A549 (cell line): Measurements from ENCODE around the gene FGD2. TPM values are rescaled to one million over a fixed set of nuclear protein-coding genes. Genes with fewer than 3 reads are reported as not detected.

ENCODE experiments used
- ATAC-seq, 2 experiments: fragments of 200-7000 bp in 1 of 2; fragments of >200 bp in 1 of 2; cut with Nextera tagmentation in 1 of 2; cut with Tn5 transposase in 1 of 2; 3 replicates each; pipeline versions ENCODE4 v1.8.0 to v1.9.1; 2018 to 2020; ENCODE audit warnings: mild to moderate bottlenecking in 1 of 2, moderate library complexity in 1 of 2
- CTCF ChIA-PET: fragments of 300-600 bp; sonication (Branson Sonifier 250); formaldehyde crosslinking; extraction: SDS; loops from one replicate; lab custom pipeline; 2021; ENCODE audit warnings: antibody characterized with exemption, inconsistent platforms; lab: Yijun Ruan, JAX
- POLR2A ChIA-PET: fragments of 350-600 bp; formaldehyde crosslinking; extraction: SDS; loops from one replicate; lab custom pipeline; 2021; ENCODE audit warnings: antibody characterized with exemption, inconsistent platforms; lab: Yijun Ruan, JAX
- DNase-seq, 2 experiments: peaks; one replicate each; pipeline versions ENCODE4 v3.0.0 to v3.0.0-alpha.2; 2011 to 2016; ENCODE audit warnings: low read depth in 1 of 2, low spot score in 1 of 2
- FAIRE-seq: peaks from 2 replicates; lab custom pipeline; 2011; peaks lifted over from hg19 to GRCh38; lab: Jason Lieb, UNC
- H3K27ac ChIP-seq, 2 experiments: fragments of >200 bp; sonication (Bioruptor Twin); formaldehyde crosslinking; 3 replicates each; pipeline ENCODE4 v1.5.1; 2016 to 2017
- H3K4me1 ChIP-seq: fragments of >200 bp; sonication (Bioruptor Twin); formaldehyde crosslinking; 3 replicates; pipeline ENCODE4 v1.6.1; 2016
- H3K4me2 ChIP-seq: fragments of >200 bp; sonication (Bioruptor Twin); formaldehyde crosslinking; 3 replicates; pipeline ENCODE4 v1.6.1; 2016
- H3K4me3 ChIP-seq: fragments of >200 bp; sonication (Bioruptor Twin); formaldehyde crosslinking; 3 replicates; pipeline ENCODE4 v1.5.1; 2016
- H3K9me3 ChIP-seq: fragments of >200 bp; sonication (Bioruptor Twin); formaldehyde crosslinking; 3 replicates; pipeline ENCODE4 v1.6.1; 2016
- BCL3 ChIP-seq: fragments of >200 bp; sonication (Bioruptor Twin); formaldehyde crosslinking; IDR thresholded peaks from 3 replicates; pipeline ENCODE4 v1.6.1; 2016
- BHLHE40 ChIP-seq: IDR thresholded peaks from 2 replicates; pipeline ENCODE4 v1.6.1; 2012; ENCODE audit warnings: low read depth, low read length, inconsistent platforms
- CBX8 ChIP-seq: fragments of 200-600 bp; sonication (generic); IDR thresholded peaks from 2 replicates; pipeline ENCODE4 v1.6.1; 2016
- CHD2 ChIP-seq: fragments of 150-350 bp; IDR thresholded peaks from 2 replicates; pipeline ENCODE4 v1.6.1; 2014; ENCODE audit warnings: low read length; ENCODE audit not compliant: partially characterized antibody
- CHD4 ChIP-seq: fragments of 200-600 bp; sonication (generic); IDR thresholded peaks from 2 replicates; pipeline ENCODE4 v1.6.1; 2016; ENCODE audit warnings: antibody characterized with exemption, mild to moderate bottlenecking, borderline replicate concordance
- CTCF ChIP-seq: fragments of >200 bp; sonication (Bioruptor Twin); formaldehyde crosslinking; IDR thresholded peaks from 3 replicates; pipeline ENCODE4 v1.5.1; 2016
- EHF ChIP-seq: fragments of 250-450 bp; sonication (Bioruptor Pico); IDR thresholded peaks from 2 replicates; pipeline ENCODE4 v1.5.0; 2020; ENCODE audit warnings: mild to moderate bottlenecking
- EHMT2 ChIP-seq: fragments of 200-600 bp; sonication (generic); IDR thresholded peaks from 2 replicates; pipeline ENCODE4 v1.6.1; 2016; ENCODE audit warnings: antibody characterized with exemption, low read depth, mild to moderate bottlenecking, moderate library complexity
- ESRRA ChIP-seq: fragments of 150-350 bp; IDR thresholded peaks from 2 replicates; pipeline ENCODE4 v1.6.1; 2014; ENCODE audit warnings: mild to moderate bottlenecking, low read length, borderline replicate concordance
- FOXS1 ChIP-seq: fragments of 250-450 bp; sonication (Bioruptor Pico); IDR thresholded peaks from 2 replicates; pipeline ENCODE4 v1.5.0; 2020; ENCODE audit warnings: mild to moderate bottlenecking, moderate library complexity
- HOXA7 ChIP-seq: fragments of 250-450 bp; sonication (Bioruptor Pico); IDR thresholded peaks from 2 replicates; pipeline ENCODE4 v1.5.0; 2020; ENCODE audit warnings: mild to moderate bottlenecking, moderate library complexity
- JUN ChIP-seq, 2 experiments: fragments of >200 bp; sonication (Bioruptor Twin); formaldehyde crosslinking; IDR thresholded peaks; 2 replicates in 1 of 2; 3 replicates in 1 of 2; pipeline ENCODE4 v1.6.1; 2016 to 2017
- KDM1A ChIP-seq: fragments of 200-600 bp; sonication (generic); IDR thresholded peaks from 2 replicates; pipeline ENCODE4 v1.6.1; 2016; ENCODE audit warnings: low read depth, mild to moderate bottlenecking
- NFE2L2 ChIP-seq: fragments of 150-350 bp; conservative IDR thresholded peaks from 2 replicates; pipeline ENCODE4 v1.6.1; 2014; ENCODE audit warnings: low read length
- NPAS2 ChIP-seq: fragments of 250-450 bp; sonication (Bioruptor Pico); IDR thresholded peaks from 2 replicates; pipeline ENCODE4 v1.8.0; 2022; ENCODE audit warnings: mild to moderate bottlenecking, moderate library complexity, borderline replicate concordance
- PBX3 ChIP-seq: IDR thresholded peaks from 2 replicates; pipeline ENCODE4 v1.6.1; 2012
- PHF8 ChIP-seq: fragments of 200-600 bp; sonication (generic); IDR thresholded peaks from 2 replicates; pipeline ENCODE4 v1.6.1; 2016; ENCODE audit warnings: low read depth, mild to moderate bottlenecking, antibody characterized with exemption, moderate library complexity, borderline replicate concordance
- POLR2AphosphoS2 ChIP-seq: conservative IDR thresholded peaks from 2 replicates; pipeline ENCODE4 v1.6.1; 2012; ENCODE audit warnings: low read length, improper control_type of control experiment, inconsistent platforms
- RFX5 ChIP-seq: fragments of 450-650 bp; IDR thresholded peaks from 2 replicates; pipeline ENCODE4 v1.7.1; 2014; ENCODE audit warnings: antibody characterized with exemption, mild to moderate bottlenecking, moderate library complexity
- SMC3 ChIP-seq: fragments of >200 bp; sonication (Bioruptor Twin); formaldehyde crosslinking; IDR thresholded peaks from 3 replicates; pipeline ENCODE4 v1.6.1; 2018; ENCODE audit warnings: inconsistent platforms
- USF2 ChIP-seq: fragments of 450-650 bp; IDR thresholded peaks from 2 replicates; pipeline ENCODE4 v1.6.1; 2014; ENCODE audit warnings: antibody characterized with exemption
- ZNF302 ChIP-seq: fragments of 250-450 bp; sonication (Bioruptor Pico); IDR thresholded peaks from 2 replicates; pipeline ENCODE4 v1.9.0; 2021; ENCODE audit warnings: inconsistent platforms, mild to moderate bottlenecking, moderate library complexity
- WGBS: methylation state at CpG from one replicate; pipeline ENCODE4 v1.1.6; 2017; ENCODE audit errors: missing lambda C conversion rate; 5-methylcytosine and 5-hydroxymethylcytosine counted together
- polyA plus RNA-seq, 4 experiments: library from polyadenylated mRNA; depleted of rRNA in 3 of 4; stranded (reverse); fragments of >200 nt; fragmentation: RNase III in 1 of 4; extraction: RNeasy Plus Mini Kit Qiagen cat#74134 plus additional on column Dnase treatment in 1 of 4; gene quantifications; 2 replicates in 3 of 4; 3 replicates in 1 of 4; pipeline ENCODE4 v1.2.3, GENCODE V29; 2011 to 2017
- TF ChIP-seq, protein P1 (sequence below): IDR thresholded peaks from 2 replicates; pipeline ENCODE4 v1.6.1; 2012; ENCODE audit warnings: low read depth, borderline replicate concordance
- TF ChIP-seq, protein P2 (sequence below): fragments of >200 bp; sonication (Bioruptor Twin); formaldehyde crosslinking; IDR thresholded peaks from 2 replicates; pipeline ENCODE4 v1.6.1; 2016

The FGD2 gene
- polyA plus RNA-seq, 2 of the 4 experiments (the other 2 are of a cell fraction), result not detected

DNA sequence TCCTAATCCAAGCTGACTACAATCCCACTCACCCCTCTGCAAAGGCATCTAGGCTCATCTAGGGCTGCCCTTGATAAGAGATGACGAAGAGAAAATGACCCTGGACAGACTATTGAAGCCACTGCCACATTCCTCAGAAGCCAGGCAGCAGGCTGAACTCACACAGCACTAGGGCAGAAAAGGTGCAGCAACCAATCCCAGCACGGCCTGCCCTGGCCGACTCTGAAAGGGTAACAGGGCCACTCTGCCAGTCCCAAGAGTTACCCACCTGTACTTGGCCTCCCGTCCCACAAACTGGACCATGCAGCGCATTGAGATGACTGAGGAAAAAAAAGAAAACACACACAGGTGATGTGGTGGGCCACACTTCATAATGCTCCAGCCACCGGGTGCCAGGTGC is 28.5 kb upstream of the FGD2 start:
- H3K4me1 ChIP-seq, result no peaks in the 10 kb centered on the region
- no peak overlapping the region for H3K4me3 ChIP-seq
- DNase-seq (no peak), ATAC-seq (no peak), FAIRE-seq (no peak)
- WGBS, result 80% methylated on average over 5 of the region's 6 CpGs
- POLR2A ChIA-PET, result interaction anchor here (1.6 kb wide), 1 partner anchor 9 kb away, joined by 5 read pairs; the partner anchor contains the start of gene MTCH1
- no peak overlapping the region for H3K27ac ChIP-seq
- TF ChIP-seq, protein P1, sequence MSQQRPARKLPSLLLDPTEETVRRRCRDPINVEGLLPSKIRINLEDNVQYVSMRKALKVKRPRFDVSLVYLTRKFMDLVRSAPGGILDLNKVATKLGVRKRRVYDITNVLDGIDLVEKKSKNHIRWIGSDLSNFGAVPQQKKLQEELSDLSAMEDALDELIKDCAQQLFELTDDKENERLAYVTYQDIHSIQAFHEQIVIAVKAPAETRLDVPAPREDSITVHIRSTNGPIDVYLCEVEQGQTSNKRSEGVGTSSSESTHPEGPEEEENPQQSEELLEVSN, result no peak
- no peak for TF ChIP-seq PBX3
- no peak for TF ChIP-seq ZNF302 (CRISPR knock-in tag)
- TF ChIP-seq CHD2, result no peak
- no peak for TF ChIP-seq JUN (IDR thresholded peaks at IDR 0.05)
- TF ChIP-seq, protein P2, sequence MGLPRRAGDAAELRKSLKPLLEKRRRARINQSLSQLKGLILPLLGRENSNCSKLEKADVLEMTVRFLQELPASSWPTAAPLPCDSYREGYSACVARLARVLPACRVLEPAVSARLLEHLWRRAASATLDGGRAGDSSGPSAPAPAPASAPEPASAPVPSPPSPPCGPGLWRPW, result no peak
- TF ChIP-seq NPAS2, result no peak
- no peak for TF ChIP-seq NFE2L2
- no peak for TF ChIP-seq ESRRA
- no peak for TF ChIP-seq PHF8
- CTCF ChIA-PET, result interaction anchor here (0.8 to 3.7 kb wide), 7 partner anchors 11 to 211 kb away, joined by 3 to 16 read pairs (median 4); partner anchors contain the start of gene C6orf89
- no peaks in the 10 kb centered on the region for H3K9me3 ChIP-seq
- H3K4me2 ChIP-seq, result no peak overlapping the region

GRCh38 chr6:36977470-36977941 is 27.9 kb upstream of the FGD2 start:
- ATAC-seq (peak in 1 of 2 experiments; percentile 72; a peak in 3 of 6 replicates), FAIRE-seq (no peak), DNase-seq (peak in 1 of 2 experiments; percentile 41)
- CTCF ChIA-PET, result interaction anchor here (0.7 to 3.7 kb wide), 9 partner anchors 8 to 212 kb away, joined by 3 to 16 read pairs (median 3); partner anchors contain the start of gene C6orf89
- no peaks in the 10 kb centered on the region for H3K9me3 ChIP-seq
- no peak overlapping the region for H3K4me3 ChIP-seq
- peak; percentile 42 for TF ChIP-seq CTCF
- no peak for TF ChIP-seq USF2
- no peak for TF ChIP-seq PHF8
- POLR2A ChIA-PET, result interaction anchor here (1.6 kb wide), 1 partner anchor 8 kb away, joined by 5 read pairs; the partner anchor contains the start of gene MTCH1
- no peaks in the 10 kb centered on the region for H3K4me1 ChIP-seq
- 87% methylated on average over 4 of the region's 16 CpGs for WGBS
- H3K4me2 ChIP-seq, result no peak overlapping the region
- no peak overlapping the region for H3K27ac ChIP-seq

DNA sequence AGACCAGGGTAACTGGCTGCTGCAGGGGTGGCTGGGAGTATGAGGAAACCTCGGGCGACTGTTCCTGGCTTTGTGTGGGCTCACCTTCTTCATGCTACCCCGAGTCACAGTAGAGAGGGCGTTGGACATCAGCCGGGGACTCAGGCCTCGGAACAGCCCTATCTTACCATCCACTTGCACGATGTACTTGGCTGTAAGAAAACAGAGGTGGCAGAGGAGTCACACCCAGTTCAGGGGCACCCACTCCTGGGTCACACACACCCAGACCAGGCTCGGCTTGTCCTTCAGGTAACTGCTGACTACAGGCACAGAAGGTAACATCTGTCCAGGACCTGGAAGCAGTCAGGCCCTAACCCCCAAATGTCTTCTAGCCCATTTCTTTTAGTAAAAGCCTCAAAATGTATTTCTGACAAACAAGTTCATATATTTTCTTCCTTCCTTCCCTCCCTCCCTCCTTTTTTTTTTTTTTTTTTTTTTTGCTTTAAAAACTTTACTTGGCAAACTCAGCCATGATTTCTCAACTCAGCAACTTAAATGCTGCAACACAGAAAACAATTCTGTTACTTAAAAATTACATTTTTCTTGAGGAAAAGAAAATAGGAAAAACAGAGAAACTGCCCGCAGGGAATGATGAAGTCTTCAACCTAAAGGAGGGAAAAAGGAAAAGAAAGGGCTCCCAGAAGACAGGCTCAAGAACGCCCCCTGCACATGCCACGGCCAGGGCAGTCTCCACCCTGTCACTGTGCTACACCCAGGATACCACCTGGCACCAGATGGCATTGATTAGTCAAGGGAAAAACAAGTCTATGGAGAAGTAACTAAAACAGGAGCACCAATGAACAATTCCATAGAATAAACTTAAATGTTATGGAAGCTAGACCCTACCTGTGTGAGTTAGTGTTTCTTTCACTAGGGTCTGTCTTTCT is 26.8 kb upstream of the FGD2 start:
- Histone ChIP-seq H3K4me1 (peaks cover 7% of the 10 kb centered on the region; the same call in 2 of the 3 replicates), H3K27ac (no peak overlapping the region), H3K4me3 (no peak overlapping the region), H3K9me3 (no peaks in the 10 kb centered on the region), H3K4me2 (no peak overlapping the region)
- 88% methylated on average over 9 of the region's 11 CpGs for WGBS
- FAIRE-seq (no peak), DNase-seq (no peak), ATAC-seq (no peak)
- ChIA-PET POLR2A (no interaction called here), CTCF (interaction anchor here (0.8 to 3.7 kb wide), 8 partner anchors 9 to 232 kb away, joined by 3 to 16 read pairs (median 3); partner anchors contain the start of gene C6orf89)
- TF ChIP-seq CHD4 (no peak), RFX5 (no peak), BHLHE40 (no peak), FOXS1 (no peak), KDM1A (no peak), JUN (IDR thresholded peaks at IDR 0.05) (no peak), POLR2AphosphoS2 (no peak), BCL3 (no peak), EHF (CRISPR knock-in tag) (no peak), EHMT2 (no peak), CBX8 (no peak), SMC3 (no peak), HOXA7 (CRISPR knock-in tag) (no peak)
